Measurements from ENCODE around the gene PACSIN2.
"Not testable (repeated sequence)": the region's sequence is repeated elsewhere in the genome, so short reads cannot be mapped to it uniquely, and the experiment has no call there.

PACSIN2 gene

DNA sequence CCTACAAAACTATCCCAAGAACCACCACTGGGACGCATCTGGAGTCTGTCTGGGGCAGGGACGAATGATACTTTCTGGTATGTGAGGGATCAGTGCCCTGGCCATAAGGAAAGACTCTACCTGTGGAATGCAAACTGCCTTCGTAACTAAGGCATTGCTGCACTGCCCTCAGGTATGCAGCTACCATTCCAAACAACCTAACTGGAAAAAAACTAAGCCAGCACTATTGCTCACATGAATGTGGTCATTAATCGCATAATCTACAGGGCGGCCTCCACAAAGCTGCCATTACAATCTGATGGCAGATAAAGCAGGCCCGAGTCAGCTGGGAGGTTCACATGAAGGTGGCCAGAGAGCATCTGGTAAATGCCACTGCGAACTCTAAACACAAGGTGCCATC, 3.9 kb downstream of the PACSIN2 start:
- DNase-seq (ENCODE audit: low spot score), result no peak

- no peak for DNase-seq (ENCODE audit: low spot score)
These were observed 5.5 kb downstream of the PACSIN2 start for GRCh38 chr22:43009444-43009843.

GRCh38 chr22:43008921-43009320, 6.0 kb downstream of the PACSIN2 start:
- no peak for DNase-seq (ENCODE audit: low spot score)

DNA sequence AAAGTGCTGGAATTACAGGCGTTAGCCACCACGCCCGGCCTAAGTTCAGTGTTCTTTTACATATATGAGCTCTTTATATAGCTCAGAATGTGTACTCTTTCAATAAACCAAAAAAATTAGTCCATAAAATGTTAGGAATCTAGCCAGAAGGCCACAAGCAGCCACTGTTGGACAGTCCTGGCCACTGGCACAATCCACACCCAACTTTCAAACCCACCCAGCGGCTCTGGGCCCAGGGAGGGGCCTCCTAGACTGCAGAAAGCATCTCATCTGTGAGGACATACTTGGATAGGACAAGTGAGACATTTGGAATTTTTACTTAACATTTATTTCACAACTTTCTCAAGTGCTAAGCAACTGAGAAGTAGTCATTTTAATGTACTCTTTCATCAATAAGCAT, 6.4 kb downstream of the PACSIN2 start:
- no peak for DNase-seq (ENCODE audit: low spot score)

DNA sequence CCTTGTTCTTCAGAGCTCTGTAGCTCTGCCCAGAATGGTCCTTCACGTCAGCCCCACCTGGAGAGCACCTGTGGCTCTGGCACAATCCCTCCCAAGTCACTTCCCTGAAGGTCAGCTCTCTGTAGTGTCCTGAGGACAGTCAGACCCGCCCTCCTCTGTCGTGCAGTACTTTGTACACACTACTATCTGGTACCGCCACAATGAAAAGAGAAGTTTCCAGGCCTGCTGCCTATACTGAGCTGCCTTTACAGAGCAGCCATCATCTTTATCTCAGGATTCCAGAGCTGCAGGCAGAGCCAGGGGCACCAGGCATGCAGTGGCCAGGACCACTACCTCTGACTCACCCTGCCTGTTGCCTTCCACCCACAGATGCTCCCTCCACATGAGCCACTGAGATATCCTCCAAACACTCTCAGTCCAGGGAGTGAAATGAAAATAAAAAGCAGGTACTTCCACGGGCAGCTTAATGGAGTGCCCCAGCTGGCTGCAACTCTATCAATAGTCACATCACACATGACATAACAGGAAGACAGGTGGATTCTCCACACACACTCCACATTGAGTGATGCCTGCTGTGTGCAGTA, 7.3 kb downstream of the PACSIN2 start:
- no peak for DNase-seq (ENCODE audit: low spot score)

- DNase-seq (ENCODE audit: low spot score), result no peak
These were observed 8.2 kb downstream of the PACSIN2 start for GRCh38 chr22:43006753-43007152.

DNA sequence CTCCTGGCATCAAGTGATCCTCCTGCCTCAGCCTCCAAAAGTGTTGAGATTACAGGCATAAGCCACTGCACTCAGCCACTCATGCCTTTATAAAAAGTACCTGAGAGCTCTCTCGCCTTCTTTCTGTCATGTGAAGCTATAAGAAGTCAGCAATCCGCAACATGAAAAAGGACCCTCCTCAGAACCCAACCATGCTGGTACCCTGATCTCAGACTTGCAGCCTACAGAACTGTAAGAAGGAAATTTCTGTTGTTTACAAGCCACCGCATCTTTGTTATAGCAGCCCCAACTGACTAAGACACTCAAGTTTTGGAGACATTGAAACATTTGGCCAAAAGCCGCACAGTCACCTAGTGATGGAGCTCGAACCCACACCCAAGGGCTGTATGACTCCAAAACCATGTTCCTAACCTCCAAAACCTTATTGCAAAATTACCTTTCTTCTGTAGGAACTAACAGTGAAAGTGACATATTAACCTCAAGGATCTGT, 8.9 kb downstream of the PACSIN2 start:
- DNase-seq (ENCODE audit: low spot score), result no peak

DNA sequence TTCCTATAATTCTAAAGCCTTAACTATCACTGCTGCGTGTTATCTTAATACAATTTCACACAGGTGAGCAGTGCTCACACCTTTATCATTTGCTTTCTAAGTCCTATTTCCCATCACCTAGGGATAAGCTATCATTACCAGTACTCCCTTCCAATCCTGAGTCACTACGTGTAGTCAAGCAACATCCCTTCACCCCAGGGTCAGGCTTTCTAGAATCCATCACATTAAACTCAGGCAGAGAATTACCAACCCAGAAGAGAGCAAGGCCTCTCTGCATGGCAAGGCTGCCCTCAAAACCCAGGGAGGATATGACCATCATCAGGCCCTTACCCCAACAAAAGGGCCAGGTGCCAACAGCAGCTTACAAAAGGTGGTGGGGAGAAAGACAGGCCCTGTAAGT, 9.8 kb downstream of the PACSIN2 start:
- no peak for DNase-seq (ENCODE audit: low spot score)

DNA sequence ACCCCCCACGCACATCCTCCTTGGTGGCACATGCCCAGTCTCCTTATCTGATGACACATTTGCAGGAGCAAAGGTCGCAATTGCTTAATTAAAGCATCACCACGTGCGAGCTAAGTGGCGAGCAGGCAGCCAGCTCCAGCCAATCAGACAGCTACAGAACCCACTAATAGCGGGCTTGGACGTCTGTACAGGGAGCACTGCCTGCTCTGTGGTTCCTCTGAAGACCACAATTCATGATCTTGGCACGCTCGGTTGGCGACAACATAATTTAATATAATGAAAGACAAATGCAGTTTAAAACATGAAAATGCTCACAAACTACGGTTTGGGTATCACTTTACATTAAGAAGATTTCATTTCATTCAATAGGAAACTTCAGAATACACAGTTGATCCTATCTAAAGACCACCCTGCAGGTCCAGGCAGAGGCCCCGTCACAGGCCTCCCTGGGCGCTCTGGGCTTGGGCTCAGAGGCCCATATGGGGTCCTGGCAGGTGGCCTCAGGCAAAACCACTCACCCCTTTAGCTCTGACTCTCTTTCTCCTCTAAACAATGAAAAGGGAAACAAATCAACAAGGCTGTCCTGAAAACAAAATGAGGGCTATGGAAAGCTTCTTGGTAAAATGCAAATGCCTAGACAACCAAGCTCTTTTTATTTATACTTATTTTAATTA, 10.4 kb downstream of the PACSIN2 start:
- DNase-seq (ENCODE audit: low spot score), result peak; percentile 46

DNA sequence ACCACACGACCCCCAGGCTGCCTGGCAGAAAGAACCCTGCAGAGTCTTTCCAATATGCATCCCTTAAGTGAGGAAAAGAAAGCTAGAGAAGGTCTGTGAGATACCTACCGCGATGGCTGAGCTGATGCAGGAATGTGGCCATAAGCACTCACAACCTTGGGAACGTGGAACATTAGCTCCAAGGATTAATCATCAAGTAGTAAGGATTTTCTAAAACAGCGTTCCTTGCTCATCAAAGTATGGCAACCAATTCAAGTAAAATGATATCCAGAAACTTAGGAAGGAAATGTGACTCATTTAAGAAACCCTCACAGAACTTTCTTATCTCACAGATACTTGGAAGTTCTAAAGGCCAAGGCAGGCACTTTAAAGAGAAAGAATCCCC, 12.8 kb downstream of the PACSIN2 start:
- no peak for DNase-seq (ENCODE audit: low spot score)

DNA sequence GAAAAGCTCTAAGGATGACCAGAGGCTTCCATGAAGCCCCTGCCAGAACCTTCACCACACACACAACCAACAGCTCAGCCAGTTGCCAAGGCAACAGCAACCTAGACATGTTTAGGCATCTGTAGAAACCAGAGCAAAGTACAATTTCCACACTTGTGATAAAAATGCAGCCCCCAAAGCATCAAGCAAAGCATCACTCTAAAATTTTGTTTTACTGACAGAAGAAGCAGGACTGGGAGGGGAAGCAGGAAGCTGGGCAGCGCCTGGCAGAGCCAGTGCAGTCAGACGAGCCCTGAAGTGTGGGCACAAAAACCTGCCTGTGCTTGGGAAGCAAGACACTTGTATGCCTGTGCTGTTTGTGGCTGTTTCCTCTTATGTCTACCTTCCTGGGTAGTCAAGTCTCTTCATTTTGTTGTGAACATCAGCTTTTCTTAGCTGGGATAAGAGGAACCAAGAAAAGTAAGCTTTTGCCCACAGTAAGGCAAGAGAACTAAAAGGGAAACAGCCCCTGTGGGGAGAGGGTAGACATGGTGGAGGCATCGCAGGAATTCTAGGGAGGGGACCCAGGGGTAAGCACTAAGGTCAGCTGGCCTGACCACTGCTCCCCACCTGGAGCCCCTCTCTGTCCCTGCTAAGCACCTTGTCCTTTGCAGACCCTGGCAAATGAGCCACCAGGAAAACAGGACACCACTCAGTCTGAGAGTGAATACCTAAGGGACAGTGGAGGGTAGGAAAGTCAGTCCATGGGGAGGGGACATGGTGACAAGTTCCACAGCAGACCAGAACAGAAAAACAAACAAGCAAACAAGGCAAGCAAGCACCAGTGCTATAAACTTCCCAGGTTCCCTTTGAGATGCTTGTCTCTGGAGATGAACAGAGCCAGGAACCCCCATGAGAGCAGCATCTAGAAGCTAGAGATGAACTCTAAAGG, 13.4 kb downstream of the PACSIN2 start:
- DNase-seq (ENCODE audit: low spot score), result peak; percentile 54

- no peak for DNase-seq (ENCODE audit: low spot score)
These were observed 14.3 kb downstream of the PACSIN2 start for GRCh38 chr22:43000441-43001175.

DNA sequence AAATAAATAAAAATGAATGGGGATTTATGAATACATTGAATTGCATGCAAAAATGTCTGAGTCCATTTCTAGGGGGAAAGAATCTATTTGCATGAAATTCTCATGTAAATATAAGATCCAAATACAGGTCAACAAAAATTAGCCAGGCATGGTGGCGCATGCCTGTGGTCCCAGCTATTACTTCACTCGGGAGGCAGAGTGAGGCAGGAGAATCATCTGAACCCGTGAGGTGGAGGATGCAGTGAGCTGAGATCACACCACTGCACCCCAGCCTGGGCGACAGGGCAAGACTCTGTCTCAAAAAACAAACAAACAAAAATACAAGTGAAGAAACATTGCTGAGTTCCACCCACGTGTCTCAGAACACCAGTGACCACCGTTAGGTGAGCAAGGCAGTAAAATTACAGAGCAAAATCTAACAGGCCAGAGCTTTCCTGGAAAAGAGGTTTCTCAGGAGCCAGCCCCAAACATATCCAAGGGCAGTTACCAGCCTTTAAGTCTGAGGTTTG, 17.3 kb downstream of the PACSIN2 start:
- DNase-seq (ENCODE audit: low spot score), result no peak

GRCh38 chr22:42996646-42997365, 18.1 kb downstream of the PACSIN2 start:
- DNase-seq (ENCODE audit: low spot score), result no peak

DNA sequence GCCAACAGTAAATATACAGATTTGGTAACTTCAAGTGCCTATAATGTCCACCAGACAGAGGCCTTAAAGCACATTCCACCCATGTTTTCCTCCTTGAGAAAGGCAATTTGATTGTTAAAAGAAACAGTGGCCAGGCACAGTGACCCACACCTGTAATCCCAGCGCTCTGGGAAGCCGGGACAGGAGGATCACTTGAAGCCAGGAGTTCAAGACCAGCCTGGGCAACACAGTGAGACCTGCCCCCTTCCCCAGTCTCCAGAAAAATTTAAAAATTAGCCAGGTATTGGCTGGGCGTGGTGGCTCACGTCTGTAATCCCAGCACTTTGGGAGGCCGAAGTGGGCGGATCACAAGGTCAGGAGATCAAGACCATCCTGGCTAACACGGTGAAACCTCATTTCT, 19.3 kb downstream of the PACSIN2 start:
- DNase-seq (ENCODE audit: low spot score), result not testable (repeated sequence)

GRCh38 chr22:42994917-42995562, 19.9 kb downstream of the PACSIN2 start:
- DNase-seq (ENCODE audit: low spot score), result no peak

DNA sequence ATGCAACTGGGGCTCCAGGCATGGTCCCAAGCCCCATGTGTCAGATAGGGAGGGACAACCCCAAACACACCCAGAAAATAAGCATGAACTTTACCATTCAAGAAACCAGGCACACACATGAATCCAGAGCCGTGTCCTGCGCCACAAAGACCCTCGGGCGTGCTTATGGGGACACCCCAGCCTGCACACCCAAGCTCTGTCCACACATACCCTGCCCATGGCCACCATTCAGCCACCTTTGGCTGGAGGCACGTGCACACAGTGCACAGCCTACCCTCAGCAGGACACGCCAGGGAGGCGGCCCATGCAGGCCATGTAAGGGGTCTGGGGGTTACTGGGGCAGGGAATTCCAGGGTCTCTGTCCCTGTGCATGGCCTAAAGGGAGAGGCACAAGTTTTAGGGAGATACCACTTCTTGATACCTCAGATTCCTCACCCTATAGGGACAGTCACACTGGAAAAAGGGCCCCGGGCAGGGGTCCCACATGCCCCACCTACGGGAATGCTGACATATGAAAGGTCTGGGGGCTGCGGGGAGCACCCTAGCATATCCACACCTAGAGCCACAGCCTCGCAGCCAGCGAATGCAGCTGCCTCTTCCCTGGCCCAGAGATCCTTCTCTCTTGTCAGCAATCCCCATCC, 20.6 kb downstream of the PACSIN2 start:
- DNase-seq (ENCODE audit: low spot score), result no peak

DNA sequence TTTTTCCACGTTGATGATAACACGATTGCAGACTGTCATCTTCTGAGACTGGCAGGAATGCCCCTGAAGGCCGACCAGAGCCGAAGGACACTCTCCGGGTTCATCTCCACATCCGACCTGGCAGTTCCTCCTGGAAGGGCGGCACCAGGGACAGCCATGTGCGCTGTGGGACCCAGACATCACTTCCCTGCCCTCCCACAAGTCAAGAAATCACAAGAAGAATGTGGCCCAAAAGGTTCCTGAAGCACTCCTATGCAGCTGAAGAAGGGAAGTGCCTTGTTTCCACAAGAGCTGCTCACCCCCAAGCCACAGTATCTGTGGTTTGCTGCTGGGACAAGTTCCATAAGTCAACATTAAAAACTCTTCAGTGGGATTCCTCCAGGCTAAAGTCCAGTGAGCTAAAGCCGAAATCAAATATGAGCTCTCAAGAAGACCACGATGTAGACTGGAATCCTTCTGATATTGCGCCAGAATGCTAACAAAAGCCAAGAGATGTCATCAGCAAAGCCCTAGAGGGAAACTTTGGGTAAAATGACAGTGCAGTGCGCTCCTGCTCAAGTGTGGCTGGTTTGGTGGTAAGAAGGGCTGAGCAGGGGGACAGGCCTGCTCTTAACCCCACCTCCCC, 21.2 kb downstream of the PACSIN2 start:
- DNase-seq (ENCODE audit: low spot score), result no peak

DNA sequence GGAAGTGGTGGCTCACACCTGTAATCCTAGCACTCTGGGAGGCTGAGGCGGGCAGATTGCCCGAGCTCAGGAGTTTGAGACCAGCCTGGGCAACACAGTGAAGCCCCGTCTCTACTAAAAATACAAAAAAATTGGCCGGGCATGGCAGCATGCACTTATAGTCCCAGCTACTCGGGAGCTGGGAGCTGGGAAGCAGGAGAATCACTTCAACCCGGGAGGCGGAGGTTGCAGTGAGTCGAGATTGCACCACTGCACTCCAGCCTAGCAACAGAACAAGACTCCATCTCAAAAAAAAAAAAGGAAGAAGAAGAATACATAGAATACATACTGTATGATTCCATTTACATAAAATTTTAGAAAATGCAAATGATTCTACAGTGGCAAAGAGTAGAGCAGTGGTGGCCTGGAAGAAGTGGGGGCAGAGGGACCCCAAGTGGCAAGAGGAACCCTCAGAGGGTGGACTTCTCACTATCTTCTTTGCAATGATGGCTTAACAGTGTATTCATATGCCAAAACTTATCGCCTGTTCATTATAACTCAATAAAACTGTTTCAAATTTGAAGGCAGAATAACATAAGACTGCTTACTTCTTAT, 22.0 kb downstream of the PACSIN2 start:
- DNase-seq (ENCODE audit: low spot score), result no peak
